Brain microvascular endothelial cell (primary cell): ENCODE data around the gene FILIP1.

ENCODE experiments used
- DNase-seq: peaks from one replicate; pipeline ENCODE4 v3.0.0-alpha.2; 2020
- H3K27ac ChIP-seq: fragments of 250-450 bp; sonication (Bioruptor Pico); 2 replicates; pipeline ENCODE4 v1.5.1; 2020; ENCODE audit warnings: mild to moderate bottlenecking, moderate library complexity
- H3K27me3 ChIP-seq: fragments of 250-450 bp; sonication (Bioruptor Pico); replicated peaks from 2 replicates; pipeline ENCODE4 v1.5.1; 2020; ENCODE audit warnings: mild to moderate bottlenecking
- H3K36me3 ChIP-seq: fragments of 250-450 bp; sonication (Bioruptor Pico); replicated peaks from 2 replicates; pipeline ENCODE4 v1.5.1; 2020; ENCODE audit warnings: mild to moderate bottlenecking
- H3K4me3 ChIP-seq: 2 replicates; pipeline ENCODE4 v1.5.1; 2011; ENCODE audit warnings: low read depth, mild to moderate bottlenecking, control low read depth, low read length, moderate library complexity
- CTCF ChIP-seq: IDR thresholded peaks from 2 replicates; pipeline ENCODE4 v1.5.1; 2011; ENCODE audit warnings: low read depth, mild to moderate bottlenecking, moderate library complexity, low read length, control low read depth, inconsistent platforms; ENCODE audit errors: missing control alignments
- in situ Hi-C: cut with HindIII; loops from 2 replicates; pipeline ENCODE4 v1.10.0; 2017; ENCODE audit warnings: low sequenced_read_pairs, low pct_ligation_motif_present

Gene FILIP1

GRCh38 chr6:75403563-75404080, 90.0 kb downstream of the FILIP1 start:
- Histone ChIP-seq H3K27ac (no peak overlapping the region), H3K27me3 (no peaks in the 10 kb centered on the region), H3K36me3 (no peaks in the 10 kb centered on the region), H3K4me3 (no peak overlapping the region)
- no peak for DNase-seq
- no peak for TF ChIP-seq CTCF
- in situ Hi-C loops, result no loop called here

- DNase-seq, result peak; percentile 72
- in situ Hi-C loops, result no loop called here
- no peak overlapping the region for H3K27ac ChIP-seq
- TF ChIP-seq CTCF, result no peak
- no peaks in the 10 kb centered on the region for H3K36me3 ChIP-seq
- H3K27me3 ChIP-seq, result no peaks in the 10 kb centered on the region
- H3K4me3 ChIP-seq, result no peak overlapping the region
Observed at GRCh38 chr6:75402296-75402695, 91.3 kb downstream of the FILIP1 start.

- in situ Hi-C loops, result no loop called here
- Histone ChIP-seq H3K27ac (no peak overlapping the region), H3K27me3 (no peaks in the 10 kb centered on the region), H3K4me3 (no peak overlapping the region), H3K36me3 (no peaks in the 10 kb centered on the region)
- no peak for DNase-seq
- no peak for TF ChIP-seq CTCF
Observed at GRCh38 chr6:75397656-75398465, 95.7 kb downstream of the FILIP1 start.

GRCh38 chr6:75397171-75397570, 96.4 kb downstream of the FILIP1 start:
- no peak for DNase-seq
- in situ Hi-C loops, result no loop called here
- Histone ChIP-seq H3K27ac (no peak overlapping the region), H3K4me3 (no peak overlapping the region), H3K36me3 (no peaks in the 10 kb centered on the region), H3K27me3 (no peaks in the 10 kb centered on the region)
- TF ChIP-seq CTCF, result no peak

- no peak for TF ChIP-seq CTCF
- H3K4me3 ChIP-seq, result no peak overlapping the region
- H3K36me3 ChIP-seq, result no peaks in the 10 kb centered on the region
- H3K27me3 ChIP-seq, result no peaks in the 10 kb centered on the region
- H3K27ac ChIP-seq, result no peak overlapping the region
- in situ Hi-C loops, result no loop called here
- no peak for DNase-seq
Observed at GRCh38 chr6:75396005-75396800, 97.4 kb downstream of the FILIP1 start.
